ENCODE measurements around the gene ARHGAP19.
A peak's percentile ranks its signal among the peaks of the same experiment; 100 is the strongest.

Gene ARHGAP19

DNA sequence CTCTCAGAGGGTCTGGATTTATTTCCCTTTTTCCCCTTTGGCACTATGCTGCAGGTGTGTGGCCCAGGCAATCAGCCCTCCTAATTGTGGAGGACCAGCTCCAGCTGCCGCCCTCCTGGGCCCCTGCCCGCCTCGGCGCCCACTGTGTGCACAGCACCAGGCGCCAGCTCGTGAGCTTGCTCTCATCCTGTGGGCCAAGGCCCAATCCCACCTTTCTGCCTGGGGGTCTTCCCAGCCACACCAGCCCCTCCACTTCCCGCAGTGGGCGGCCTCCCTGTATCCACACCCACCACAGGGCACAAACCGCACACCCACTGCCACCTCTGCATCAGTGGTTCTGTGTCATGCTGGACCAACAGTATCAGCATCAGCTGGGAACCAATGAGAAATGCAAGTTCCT is 81.2 kb downstream of the ARHGAP19 start:
- no peaks in the 10 kb centered on the region for H3K4me1 ChIP-seq (ENCODE audit: low read length)
- H2AFZ ChIP-seq (ENCODE audit: low read length): no peak overlapping the region

DNA sequence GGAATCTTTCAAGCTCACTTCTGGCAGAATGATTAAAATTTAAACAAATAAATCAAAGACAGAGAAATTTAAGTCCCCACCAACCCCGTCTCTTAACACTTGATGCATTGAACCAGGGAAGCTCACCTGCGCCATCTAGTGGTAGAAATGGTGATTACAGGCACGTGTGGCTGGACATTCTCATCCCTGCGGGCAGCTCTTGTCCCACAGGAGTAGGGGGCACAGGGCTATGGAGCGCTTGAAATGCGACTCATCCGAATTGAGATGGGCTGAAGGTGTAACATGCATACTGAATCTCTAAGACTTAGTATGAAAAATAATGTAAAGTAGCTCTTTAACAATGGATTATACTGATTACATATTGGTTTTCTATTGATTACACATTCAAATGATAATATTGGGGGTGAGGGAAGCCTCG is 81.9 kb downstream of the ARHGAP19 start:
- H3K4me2 ChIP-seq (ENCODE audit: low read depth, low read length): no peak overlapping the region
- no peak overlapping the region for H2AFZ ChIP-seq (ENCODE audit: low read length)
- peak; percentile 63 for DNase-seq
- no peak overlapping the region for H3K4me3 ChIP-seq (ENCODE audit: low read length)
- H3K4me1 ChIP-seq (ENCODE audit: low read length): no peaks in the 10 kb centered on the region
- H4K20me1 ChIP-seq (ENCODE audit: insufficient read depth, low read length): no peaks in the 10 kb centered on the region
- H3K9ac ChIP-seq (ENCODE audit: low read length): no peak overlapping the region
- H3K36me3 ChIP-seq (replicated peaks; ENCODE audit: insufficient read depth, low read length): no peaks in the 10 kb centered on the region
- H3K27ac ChIP-seq (ENCODE audit: low read length): no peak overlapping the region
- no peaks in the 10 kb centered on the region for H3K27me3 ChIP-seq (replicated peaks; ENCODE audit: insufficient read depth, low read length)
- no peaks in the 10 kb centered on the region for H3K9me3 ChIP-seq (replicated peaks; ENCODE audit: insufficient read depth, low read length)
- no peaks in the 10 kb centered on the region for H3K79me2 ChIP-seq (ENCODE audit: low read length)
- no peaks in the 10 kb centered on the region for H3K9me2 ChIP-seq (replicated peaks; ENCODE audit: insufficient read depth, low read length)
- H3F3A ChIP-seq (ENCODE audit: insufficient read depth, low read length): no peaks in the 10 kb centered on the region
- TF ChIP-seq EZH2 (optimal IDR thresholded peaks at IDR 0.05; ENCODE audit: low read depth, low read length): no peak
- TF ChIP-seq EZH2phosphoT487 (IDR thresholded peaks at IDR 0.05; ENCODE audit: low read length): no peak
- TF ChIP-seq, protein P1, sequence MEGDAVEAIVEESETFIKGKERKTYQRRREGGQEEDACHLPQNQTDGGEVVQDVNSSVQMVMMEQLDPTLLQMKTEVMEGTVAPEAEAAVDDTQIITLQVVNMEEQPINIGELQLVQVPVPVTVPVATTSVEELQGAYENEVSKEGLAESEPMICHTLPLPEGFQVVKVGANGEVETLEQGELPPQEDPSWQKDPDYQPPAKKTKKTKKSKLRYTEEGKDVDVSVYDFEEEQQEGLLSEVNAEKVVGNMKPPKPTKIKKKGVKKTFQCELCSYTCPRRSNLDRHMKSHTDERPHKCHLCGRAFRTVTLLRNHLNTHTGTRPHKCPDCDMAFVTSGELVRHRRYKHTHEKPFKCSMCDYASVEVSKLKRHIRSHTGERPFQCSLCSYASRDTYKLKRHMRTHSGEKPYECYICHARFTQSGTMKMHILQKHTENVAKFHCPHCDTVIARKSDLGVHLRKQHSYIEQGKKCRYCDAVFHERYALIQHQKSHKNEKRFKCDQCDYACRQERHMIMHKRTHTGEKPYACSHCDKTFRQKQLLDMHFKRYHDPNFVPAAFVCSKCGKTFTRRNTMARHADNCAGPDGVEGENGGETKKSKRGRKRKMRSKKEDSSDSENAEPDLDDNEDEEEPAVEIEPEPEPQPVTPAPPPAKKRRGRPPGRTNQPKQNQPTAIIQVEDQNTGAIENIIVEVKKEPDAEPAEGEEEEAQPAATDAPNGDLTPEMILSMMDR (IDR thresholded peaks at IDR 0.05; ENCODE audit: low read length): peak; percentile 94

More for the DNA sequence above, 81.2 kb downstream of the ARHGAP19 start:
- Histone ChIP-seq H3K4me3 (ENCODE audit: low read length) (no peak overlapping the region), H3K4me2 (ENCODE audit: low read depth, low read length) (no peak overlapping the region), H3K9ac (ENCODE audit: low read length) (no peak overlapping the region), H3K79me2 (ENCODE audit: low read length) (no peaks in the 10 kb centered on the region), H3F3A (ENCODE audit: insufficient read depth, low read length) (no peaks in the 10 kb centered on the region), H3K9me2 (replicated peaks; ENCODE audit: insufficient read depth, low read length) (no peaks in the 10 kb centered on the region), H3K9me3 (replicated peaks; ENCODE audit: insufficient read depth, low read length) (no peaks in the 10 kb centered on the region), H3K27me3 (replicated peaks; ENCODE audit: insufficient read depth, low read length) (no peaks in the 10 kb centered on the region), H3K27ac (ENCODE audit: low read length) (no peak overlapping the region), H4K20me1 (ENCODE audit: insufficient read depth, low read length) (no peaks in the 10 kb centered on the region), H3K36me3 (replicated peaks; ENCODE audit: insufficient read depth, low read length) (no peaks in the 10 kb centered on the region)
- TF ChIP-seq EZH2phosphoT487 (IDR thresholded peaks at IDR 0.05; ENCODE audit: low read length) (no peak), EZH2 (optimal IDR thresholded peaks at IDR 0.05; ENCODE audit: low read depth, low read length) (no peak)
- TF ChIP-seq, protein P1 (IDR thresholded peaks at IDR 0.05; ENCODE audit: low read length): no peak
- no peak for DNase-seq

DNA sequence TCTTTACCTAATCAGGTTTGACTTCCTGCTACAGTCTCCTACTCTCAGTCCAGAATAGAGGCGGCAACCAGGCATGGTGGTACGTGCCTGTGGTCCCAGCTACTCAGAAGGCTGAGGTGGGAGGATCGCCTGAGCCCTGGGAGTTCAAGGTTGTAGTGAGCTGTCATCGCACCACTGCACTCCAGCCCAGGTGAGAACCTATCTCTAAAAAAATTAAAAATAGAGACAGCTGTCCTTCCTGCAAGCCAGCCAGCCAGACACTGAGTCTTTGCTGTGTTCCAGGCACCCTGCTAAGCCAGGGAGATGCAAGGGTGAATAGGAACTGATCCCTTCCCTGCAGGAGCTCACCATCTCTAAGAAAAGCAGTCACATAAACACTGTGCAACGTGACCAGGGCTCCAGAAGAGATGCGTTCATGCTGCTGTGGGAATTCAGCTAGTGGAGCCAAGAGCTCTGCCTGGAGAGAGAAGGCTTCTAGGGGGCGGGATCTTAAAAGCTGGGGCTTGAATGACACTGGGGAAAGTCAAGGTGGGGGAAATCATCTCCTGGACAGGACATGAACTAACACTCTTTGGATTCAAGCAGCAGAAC is 84.6 kb downstream of the ARHGAP19 start:
- Histone ChIP-seq H3K9me2 (replicated peaks; ENCODE audit: insufficient read depth, low read length) (no peaks in the 10 kb centered on the region), H2AFZ (ENCODE audit: low read length) (no peak overlapping the region), H3K4me3 (ENCODE audit: low read length) (no peak overlapping the region), H3K9ac (ENCODE audit: low read length) (no peak overlapping the region), H4K20me1 (ENCODE audit: insufficient read depth, low read length) (no peaks in the 10 kb centered on the region), H3K4me2 (ENCODE audit: low read depth, low read length) (no peak overlapping the region), H3K9me3 (replicated peaks; ENCODE audit: insufficient read depth, low read length) (no peaks in the 10 kb centered on the region), H3K27me3 (replicated peaks; ENCODE audit: insufficient read depth, low read length) (no peaks in the 10 kb centered on the region), H3K4me1 (ENCODE audit: low read length) (no peaks in the 10 kb centered on the region), H3F3A (ENCODE audit: insufficient read depth, low read length) (no peaks in the 10 kb centered on the region), H3K36me3 (replicated peaks; ENCODE audit: insufficient read depth, low read length) (no peaks in the 10 kb centered on the region), H3K27ac (ENCODE audit: low read length) (no peak overlapping the region), H3K79me2 (ENCODE audit: low read length) (no peaks in the 10 kb centered on the region)
- DNase-seq: no peak
- TF ChIP-seq EZH2phosphoT487 (IDR thresholded peaks at IDR 0.05; ENCODE audit: low read length): no peak
- TF ChIP-seq, protein P1 (IDR thresholded peaks at IDR 0.05; ENCODE audit: low read length): no peak
- TF ChIP-seq EZH2 (optimal IDR thresholded peaks at IDR 0.05; ENCODE audit: low read depth, low read length): no peak
